H9 (cell line): ENCODE results near the gene SLC25A22. TPM values are rescaled to one million over a fixed set of nuclear protein-coding genes. Genes with fewer than 3 reads are reported as not detected.

Experiments used
- DNase-seq: peaks from one replicate; pipeline ENCODE4 v3.0.0-alpha.2; 2017
- H2AFZ ChIP-seq: one replicate; pipeline ENCODE4 v1.6.1; 2013; ENCODE audit warnings: mild to moderate bottlenecking, low read length, control low read depth, moderate library complexity
- H2AK5ac ChIP-seq: 2 replicates; pipeline ENCODE4 v1.6.1; 2013; ENCODE audit warnings: low read length, control low read depth, mixed read lengths; ENCODE audit not compliant: insufficient read length
- H2BK120ac ChIP-seq: one replicate; pipeline ENCODE4 v1.6.1; 2013; ENCODE audit warnings: low read depth, mild to moderate bottlenecking, low read length, control low read depth, inconsistent platforms; ENCODE audit not compliant: poor library complexity, severe bottlenecking
- H2BK12ac ChIP-seq: 2 replicates; pipeline ENCODE4 v1.6.1; 2013; ENCODE audit warnings: low read length, control low read depth, mixed read lengths, low read depth; ENCODE audit not compliant: insufficient read length
- H2BK15ac ChIP-seq: 2 replicates; pipeline ENCODE4 v1.6.1; 2013; ENCODE audit warnings: low read depth, low read length, control low read depth
- H2BK20ac ChIP-seq: one replicate; pipeline ENCODE4 v1.6.1; 2013; ENCODE audit warnings: low read depth, mild to moderate bottlenecking, low read length, control low read depth, inconsistent platforms; ENCODE audit not compliant: poor library complexity, severe bottlenecking
- H2BK5ac ChIP-seq: 2 replicates; pipeline ENCODE4 v1.6.1; 2013; ENCODE audit warnings: low read length, control low read depth, mixed read lengths; ENCODE audit not compliant: insufficient read length
- H3K14ac ChIP-seq: 2 replicates; pipeline ENCODE4 v1.6.1; 2013; ENCODE audit warnings: low read length, control low read depth; ENCODE audit not compliant: insufficient read depth
- H3K18ac ChIP-seq: 2 replicates; pipeline ENCODE4 v1.6.1; 2013; ENCODE audit warnings: low read depth, mild to moderate bottlenecking, mixed read lengths, low read length, control low read depth; ENCODE audit not compliant: insufficient read length
- H3K23ac ChIP-seq: 2 replicates; pipeline ENCODE4 v1.6.1; 2013; ENCODE audit warnings: low read length, control low read depth, mixed read lengths, low read depth; ENCODE audit not compliant: insufficient read length
- H3K23me2 ChIP-seq: 2 replicates; pipeline ENCODE4 v1.6.1; 2013; ENCODE audit warnings: low read depth, mild to moderate bottlenecking, mixed read lengths, low read length, control low read depth; ENCODE audit not compliant: insufficient read length, poor library complexity, severe bottlenecking
- H3K27ac ChIP-seq: 2 replicates; pipeline ENCODE4 v1.5.1; 2013; ENCODE audit warnings: low read length, control low read depth, mixed read lengths, low read depth; ENCODE audit not compliant: insufficient read length
- H3K27me3 ChIP-seq: 2 replicates; pipeline ENCODE4 v1.6.1; 2013; ENCODE audit warnings: low read length, control low read depth, inconsistent platforms; ENCODE audit not compliant: insufficient read depth
- H3K4ac ChIP-seq: 2 replicates; pipeline ENCODE4 v1.6.1; 2013; ENCODE audit warnings: low read depth, mild to moderate bottlenecking, control low read depth, inconsistent platforms, low read length, moderate library complexity
- H3K4me1 ChIP-seq: 2 replicates; pipeline ENCODE4 v1.6.1; 2013; ENCODE audit warnings: low read length, control low read depth, inconsistent platforms; ENCODE audit not compliant: insufficient read depth
- H3K4me2 ChIP-seq: 2 replicates; pipeline ENCODE4 v1.6.1; 2013; ENCODE audit warnings: low read length, control low read depth, mixed read lengths; ENCODE audit not compliant: insufficient read length, insufficient read depth
- H3K56ac ChIP-seq: 2 replicates; pipeline ENCODE4 v1.6.1; 2013; ENCODE audit warnings: low read depth, mild to moderate bottlenecking, mixed read lengths, low read length, control low read depth; ENCODE audit not compliant: insufficient read length
- H3K79me1 ChIP-seq: 2 replicates; pipeline ENCODE4 v1.6.1; 2013; ENCODE audit warnings: low read depth, mild to moderate bottlenecking, moderate library complexity, low read length, control low read depth, inconsistent platforms; ENCODE audit not compliant: insufficient read depth, poor library complexity, severe bottlenecking
- H3K79me2 ChIP-seq: 2 replicates; pipeline ENCODE4 v1.6.1; 2013; ENCODE audit warnings: low read length, control low read depth, inconsistent platforms; ENCODE audit not compliant: insufficient read depth
- H3K9ac ChIP-seq: 2 replicates; pipeline ENCODE4 v1.6.1; 2013; ENCODE audit warnings: low read length, control low read depth, mixed read lengths; ENCODE audit not compliant: insufficient read length; ENCODE audit errors: extremely low read depth
- H3K9me3 ChIP-seq: one replicate; pipeline ENCODE4 v1.6.1; 2013; ENCODE audit warnings: low read depth, low read length, inconsistent platforms; ENCODE audit not compliant: control insufficient read depth
- H3T11ph ChIP-seq: one replicate; pipeline ENCODE4 v1.6.1; 2013; ENCODE audit warnings: mild to moderate bottlenecking, low read length, control low read depth, inconsistent platforms
- H4K20me1 ChIP-seq: one replicate; pipeline ENCODE4 v1.6.1; 2013; ENCODE audit not compliant: control insufficient read depth, insufficient read length, insufficient read depth
- H4K5ac ChIP-seq: 2 replicates; pipeline ENCODE4 v1.6.1; 2013; ENCODE audit warnings: low read depth, mild to moderate bottlenecking, mixed read lengths, low read length, control low read depth; ENCODE audit not compliant: insufficient read length
- H4K8ac ChIP-seq: replicated peaks from 2 replicates; pipeline ENCODE4 v1.6.1; 2013; ENCODE audit warnings: low read length, control low read depth, mixed read lengths, low read depth; ENCODE audit not compliant: insufficient read length
- H4K91ac ChIP-seq: 2 replicates; pipeline ENCODE4 v1.6.1; 2013; ENCODE audit warnings: low read depth, mild to moderate bottlenecking, moderate library complexity, mixed read lengths, low read length, control low read depth; ENCODE audit not compliant: insufficient read length
- H3K27ac Mint-ChIP-seq, 3 experiments: 2 replicates in 2 of 3; 3 replicates in 1 of 3; pipeline ENCODE4 v1.8.0; 2020 to 2021; ENCODE audit warnings: mixed read lengths in 3 of 3, mild to moderate bottlenecking in 1 of 3, moderate library complexity in 1 of 3
- H3K27me3 Mint-ChIP-seq: 2 replicates; pipeline ENCODE4 v1.8.0; 2021; ENCODE audit warnings: low read depth, mild to moderate bottlenecking, moderate library complexity, mixed read lengths
- H3K36me3 Mint-ChIP-seq, 3 experiments: 2 replicates in 2 of 3; 3 replicates in 1 of 3; pipeline ENCODE4 v1.8.0; 2020 to 2021; ENCODE audit warnings: low read depth in 3 of 3, mixed read lengths in 3 of 3; ENCODE audit not compliant: insufficient read depth in 1 of 3
- H3K4me1 Mint-ChIP-seq, 2 experiments: 2 replicates each; pipeline ENCODE4 v1.8.0; 2020; ENCODE audit warnings: mixed read lengths in 2 of 2
- H3K4me3 Mint-ChIP-seq, 2 experiments: 2 replicates in 1 of 2; 3 replicates in 1 of 2; pipeline ENCODE4 v1.8.0; 2020 to 2021; ENCODE audit warnings: mild to moderate bottlenecking in 2 of 2, mixed read lengths in 2 of 2, moderate library complexity in 1 of 2
- H3K9me3 Mint-ChIP-seq, 2 experiments: 2 replicates in 1 of 2; 3 replicates in 1 of 2; pipeline ENCODE4 v1.8.0; 2020; ENCODE audit warnings: mild to moderate bottlenecking in 2 of 2, mixed read lengths in 2 of 2, moderate library complexity in 1 of 2
- CTCF ChIP-seq: fragments of 200-600 bp; sonication (generic); conservative IDR thresholded peaks from 3 replicates; pipeline ENCODE4 v1.8.0; 2021; ENCODE audit warnings: antibody characterized with exemption, mild to moderate bottlenecking
- WGBS: extraction: QIAGEN DNeasy Blood & Tissue Kit; methylation state at CpG from one replicate; pipeline ENCODE4 v1.1.7; 2013; ENCODE audit warnings: missing lambda C conversion rate, low lambda C conversion rate, mixed read lengths; ENCODE audit not compliant: insufficient read length; ENCODE audit errors: extremely low coverage; 5-methylcytosine and 5-hydroxymethylcytosine counted together
- total RNA-seq: library from RNA; stranded (reverse); gene quantifications from 2 replicates; pipeline ENCODE4 v1.2.1, GENCODE V29; 2021

Gene SLC25A22
- total RNA-seq, 1 experiment from 2014 or later: 51.9 TPM

GRCh38 chr11:762421-763072, 35.5 kb downstream of the SLC25A22 start:
- H3T11ph ChIP-seq: no peak overlapping the region
- H3K9me3 ChIP-seq: no peaks in the 10 kb centered on the region
- H3K4me2 ChIP-seq: no peak overlapping the region
- no peaks in the 10 kb centered on the region for H3K27me3 Mint-ChIP-seq
- no peak overlapping the region for H4K8ac ChIP-seq
- WGBS: no CpG with 5 or more reads among the region's 10 CpGs
- H3K23ac ChIP-seq: no peak overlapping the region
- no peaks in the 10 kb centered on the region for H3K4me1 ChIP-seq
- no peak overlapping the region for H2BK12ac ChIP-seq
- H3K79me2 ChIP-seq: no peaks in the 10 kb centered on the region
- peak overlapping the region in 1 of 2 experiments; percentile 12; a peak in 1 of 5 replicates for H3K4me3 Mint-ChIP-seq
- no peak overlapping the region for H2BK20ac ChIP-seq
- H2BK5ac ChIP-seq: no peak overlapping the region
- no peaks in the 10 kb centered on the region for H3K23me2 ChIP-seq
- H2BK15ac ChIP-seq: no peak overlapping the region
- H3K36me3 Mint-ChIP-seq: peaks cover 35 to 84% (median 67%) of the 10 kb centered on the region in 3 experiments; a peak in 6 of 7 replicates
- H4K91ac ChIP-seq: no peak overlapping the region
- no peak overlapping the region for H2AFZ ChIP-seq
- no peak overlapping the region for H3K27ac ChIP-seq
- TF ChIP-seq CTCF: peak; percentile 42
- H3K18ac ChIP-seq: no peak overlapping the region
- no peaks in the 10 kb centered on the region for H4K20me1 ChIP-seq
- peak; percentile 70 for DNase-seq
- no peaks in the 10 kb centered on the region for H3K27me3 ChIP-seq
- H3K56ac ChIP-seq: no peak overlapping the region
- no peaks in the 10 kb centered on the region for H3K9me3 Mint-ChIP-seq
- H3K27ac Mint-ChIP-seq: peak overlapping the region in 2 of 3 experiments; percentile 80 to 81; a peak in 3 of 7 replicates
- peaks cover 4% of the 10 kb centered on the region for H3K79me1 ChIP-seq
- no peak overlapping the region for H2AK5ac ChIP-seq
- no peak overlapping the region for H2BK120ac ChIP-seq
- peak overlapping the region; percentile 36 for H4K5ac ChIP-seq
- no peak overlapping the region for H3K4ac ChIP-seq
- no peak overlapping the region for H3K9ac ChIP-seq
- peaks cover 11 to 15% of the 10 kb centered on the region in 2 experiments for H3K4me1 Mint-ChIP-seq
- H3K14ac ChIP-seq: no peak overlapping the region
